ENCODE results near the gene DPP6. TPM values are rescaled to one million over a fixed set of nuclear protein-coding genes. Genes with fewer than 3 reads are reported as not detected.

DPP6 gene
- total and polyA plus RNA-seq, 4 experiments from 2014 or later, result not detected

GRCh38 chr7:154304740-154305700 is 252.8 kb downstream of the DPP6 start:
- H3K36me3 Mint-ChIP-seq, result no peaks in the 10 kb centered on the region
- H3K27ac ChIP-seq (ENCODE audit: low read depth, low read length), result no peak overlapping the region
- no peaks in the 10 kb centered on the region for H3K4me1 Mint-ChIP-seq
- peaks cover 0 to 3% (median 0%) of the 10 kb centered on the region in 8 donors for H3K9me3 Mint-ChIP-seq
- no peaks in the 10 kb centered on the region for H3K9me3 ChIP-seq (ENCODE audit: control insufficient read depth in 1 of 2, low read length in 2 of 2)
- no peaks in the 10 kb centered on the region for H3K4me1 ChIP-seq (ENCODE audit: insufficient read depth, low read length)
- ChIA-PET POLR2A (ENCODE audit: partially characterized antibody) (no interaction called here), CTCF (ENCODE audit: partially characterized antibody) (no interaction called here)
- H3K27ac Mint-ChIP-seq, result no peak overlapping the region
- H3K4me3 ChIP-seq (ENCODE audit: low read length in 2 of 2), result no peak overlapping the region
- H3K36me3 ChIP-seq (ENCODE audit: insufficient read depth, low read length), result no peaks in the 10 kb centered on the region
- H3K27me3 ChIP-seq (ENCODE audit: insufficient read depth, low read length), result no peaks in the 10 kb centered on the region
- no peak for DNase-seq
- no peak overlapping the region for H3K4me3 Mint-ChIP-seq
- H3K27me3 Mint-ChIP-seq, result peaks cover 0 to 2% of the 10 kb centered on the region in 2 donors
- intact Hi-C loops (cut with micrococcal nuclease), result no loop called here

GRCh38 chr7:154306036-154306435 is 253.8 kb downstream of the DPP6 start:
- H3K4me1 Mint-ChIP-seq, result no peaks in the 10 kb centered on the region
- DNase-seq, result no peak
- ChIA-PET POLR2A (ENCODE audit: partially characterized antibody) (no interaction called here), CTCF (ENCODE audit: partially characterized antibody) (no interaction called here)
- H3K4me3 Mint-ChIP-seq, result no peak overlapping the region
- no peaks in the 10 kb centered on the region for H3K4me1 ChIP-seq (ENCODE audit: insufficient read depth, low read length)
- intact Hi-C loops (cut with micrococcal nuclease), result no loop called here
- H3K9me3 Mint-ChIP-seq, result peaks cover 0 to 5% (median 0%) of the 10 kb centered on the region in 8 donors
- no peaks in the 10 kb centered on the region for H3K27me3 ChIP-seq (ENCODE audit: insufficient read depth, low read length)
- H3K4me3 ChIP-seq (ENCODE audit: low read length in 2 of 2), result no peak overlapping the region
- no peak overlapping the region for H3K27ac Mint-ChIP-seq
- H3K9me3 ChIP-seq (ENCODE audit: control insufficient read depth in 1 of 2, low read length in 2 of 2), result no peaks in the 10 kb centered on the region
- H3K36me3 Mint-ChIP-seq, result no peaks in the 10 kb centered on the region
- H3K27me3 Mint-ChIP-seq, result peaks cover 0 to 2% of the 10 kb centered on the region in 2 donors
- H3K36me3 ChIP-seq (ENCODE audit: insufficient read depth, low read length), result no peaks in the 10 kb centered on the region
- H3K27ac ChIP-seq (ENCODE audit: low read depth, low read length), result no peak overlapping the region

DNA sequence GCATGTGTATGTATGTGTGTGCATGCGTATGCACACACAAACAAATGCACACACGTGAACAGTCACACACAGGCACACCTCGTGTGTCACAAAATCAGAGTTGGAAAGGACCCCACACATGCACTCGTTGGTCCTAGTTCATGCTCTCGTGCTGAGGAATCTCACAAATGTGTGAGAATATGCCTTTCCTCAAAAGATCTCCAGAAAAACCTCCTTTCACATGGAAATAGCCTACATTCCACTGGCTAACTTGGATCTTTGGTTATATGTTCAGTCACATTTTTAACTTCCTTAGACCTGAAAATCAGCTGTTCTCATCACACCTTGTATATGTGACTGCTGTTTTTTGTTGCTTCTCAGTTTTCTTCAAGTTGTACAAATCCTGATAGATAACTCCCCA is 256.7 kb downstream of the DPP6 start:
- ChIA-PET CTCF (ENCODE audit: partially characterized antibody) (no interaction called here), POLR2A (ENCODE audit: partially characterized antibody) (no interaction called here)
- no peak overlapping the region for H3K27ac ChIP-seq (ENCODE audit: low read depth, low read length)
- Mint-ChIP-seq H3K9me3 (peaks cover 0 to 5% (median 0%) of the 10 kb centered on the region in 8 donors), H3K36me3 (no peaks in the 10 kb centered on the region), H3K4me3 (no peak overlapping the region), H3K27me3 (peaks cover 0 to 2% of the 10 kb centered on the region in 2 donors), H3K4me1 (no peaks in the 10 kb centered on the region), H3K27ac (no peak overlapping the region)
- H3K9me3 ChIP-seq (ENCODE audit: control insufficient read depth in 1 of 2, low read length in 2 of 2), result no peaks in the 10 kb centered on the region
- no peaks in the 10 kb centered on the region for H3K27me3 ChIP-seq (ENCODE audit: insufficient read depth, low read length)
- no peaks in the 10 kb centered on the region for H3K4me1 ChIP-seq (ENCODE audit: insufficient read depth, low read length)
- DNase-seq, result no peak
- no peaks in the 10 kb centered on the region for H3K36me3 ChIP-seq (ENCODE audit: insufficient read depth, low read length)
- intact Hi-C loops (cut with micrococcal nuclease), result no loop called here
- no peak overlapping the region for H3K4me3 ChIP-seq (ENCODE audit: low read length in 2 of 2)

DNA sequence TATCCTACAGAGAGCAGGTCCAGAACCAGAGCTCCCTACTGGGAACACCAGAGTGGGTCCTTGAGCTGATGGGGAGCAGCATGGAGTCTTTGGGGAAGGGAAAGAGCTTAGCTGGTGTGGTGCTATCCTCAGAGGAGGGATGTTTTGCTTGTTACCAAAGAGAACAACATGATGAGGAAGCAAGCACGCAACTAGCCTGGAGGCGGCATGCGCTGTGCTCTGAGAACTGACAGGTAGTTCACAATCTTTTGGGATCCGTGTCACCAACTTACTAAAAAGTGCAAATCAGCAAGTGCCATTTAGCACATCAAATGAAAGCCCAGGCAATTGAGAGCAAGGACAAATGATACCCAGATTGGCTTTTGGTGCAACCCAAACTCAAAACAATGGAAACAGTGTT is 257.9 kb downstream of the DPP6 start:
- H3K4me1 ChIP-seq (ENCODE audit: insufficient read depth, low read length), result no peaks in the 10 kb centered on the region

GRCh38 chr7:154324196-154324595 is 272.0 kb downstream of the DPP6 start:
- Histone ChIP-seq H3K9me3 (ENCODE audit: control insufficient read depth in 1 of 2, low read length in 2 of 2) (no peaks in the 10 kb centered on the region), H3K27me3 (ENCODE audit: insufficient read depth, low read length) (no peaks in the 10 kb centered on the region), H3K4me3 (ENCODE audit: low read length in 2 of 2) (no peak overlapping the region), H3K27ac (ENCODE audit: low read depth, low read length) (no peak overlapping the region), H3K36me3 (ENCODE audit: insufficient read depth, low read length) (no peaks in the 10 kb centered on the region), H3K4me1 (ENCODE audit: insufficient read depth, low read length) (no peaks in the 10 kb centered on the region)
- no peaks in the 10 kb centered on the region for H3K27me3 Mint-ChIP-seq
- H3K27ac Mint-ChIP-seq, result no peak overlapping the region
- H3K9me3 Mint-ChIP-seq, result peaks cover 0 to 5% (median under 1%) of the 10 kb centered on the region in 8 donors
- no peak overlapping the region for H3K4me3 Mint-ChIP-seq
- H3K4me1 Mint-ChIP-seq, result no peaks in the 10 kb centered on the region
- ChIA-PET POLR2A (ENCODE audit: partially characterized antibody) (no interaction called here), CTCF (ENCODE audit: partially characterized antibody) (no interaction called here)
- intact Hi-C loops (cut with micrococcal nuclease), result no loop called here
- no peaks in the 10 kb centered on the region for H3K36me3 Mint-ChIP-seq
- no peak for DNase-seq

More for the DNA sequence above, 257.9 kb downstream of the DPP6 start:
- Mint-ChIP-seq H3K9me3 (peaks cover 0 to 5% (median 0%) of the 10 kb centered on the region in 8 donors), H3K4me1 (no peaks in the 10 kb centered on the region), H3K27ac (no peak overlapping the region), H3K4me3 (no peak overlapping the region), H3K27me3 (peaks cover 0 to 2% of the 10 kb centered on the region in 2 donors), H3K36me3 (no peaks in the 10 kb centered on the region)
- ChIA-PET CTCF (ENCODE audit: partially characterized antibody) (no interaction called here), POLR2A (ENCODE audit: partially characterized antibody) (no interaction called here)
- Histone ChIP-seq H3K4me3 (ENCODE audit: low read length in 2 of 2) (no peak overlapping the region), H3K27me3 (ENCODE audit: insufficient read depth, low read length) (no peaks in the 10 kb centered on the region), H3K36me3 (ENCODE audit: insufficient read depth, low read length) (no peaks in the 10 kb centered on the region), H3K9me3 (ENCODE audit: control insufficient read depth in 1 of 2, low read length in 2 of 2) (no peaks in the 10 kb centered on the region), H3K27ac (ENCODE audit: low read depth, low read length) (no peak overlapping the region)
- intact Hi-C loops (cut with micrococcal nuclease), result no loop called here
- DNase-seq, result no peak

DNA sequence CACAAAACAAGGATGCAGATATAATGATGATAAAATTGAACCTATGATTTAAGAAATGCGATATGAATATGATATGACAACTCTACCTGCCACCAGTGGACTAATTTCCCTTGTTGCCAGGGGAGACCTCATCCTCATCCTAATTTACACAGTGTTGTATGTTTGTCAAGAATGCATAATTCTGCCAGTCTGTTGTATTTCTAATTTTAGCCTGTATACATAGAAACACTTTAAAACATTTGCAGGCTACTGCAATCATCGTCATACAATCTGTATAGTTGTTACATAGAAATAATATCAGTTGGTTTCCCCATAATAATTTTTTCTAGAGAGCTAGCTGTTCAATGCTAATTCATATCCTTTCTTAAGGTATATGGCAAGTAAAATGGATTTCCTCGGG is 274.2 kb downstream of the DPP6 start:
- Mint-ChIP-seq H3K36me3 (no peaks in the 10 kb centered on the region), H3K9me3 (peaks cover 0 to 11% (median 4%) of the 10 kb centered on the region in 8 donors), H3K4me1 (no peaks in the 10 kb centered on the region), H3K27ac (no peak overlapping the region), H3K27me3 (no peaks in the 10 kb centered on the region), H3K4me3 (no peak overlapping the region)
- CTCF ChIA-PET (ENCODE audit: partially characterized antibody), result no interaction called here
- H3K27ac ChIP-seq (ENCODE audit: low read depth, low read length), result no peak overlapping the region
- intact Hi-C loops (cut with micrococcal nuclease), result no loop called here
- no peaks in the 10 kb centered on the region for H3K27me3 ChIP-seq (ENCODE audit: insufficient read depth, low read length)
- H3K4me1 ChIP-seq (ENCODE audit: insufficient read depth, low read length), result no peaks in the 10 kb centered on the region
- no peaks in the 10 kb centered on the region for H3K9me3 ChIP-seq (ENCODE audit: control insufficient read depth in 1 of 2, low read length in 2 of 2)
- POLR2A ChIA-PET (ENCODE audit: partially characterized antibody), result no interaction called here
- H3K36me3 ChIP-seq (ENCODE audit: insufficient read depth, low read length), result no peaks in the 10 kb centered on the region
- H3K4me3 ChIP-seq (ENCODE audit: low read length in 2 of 2), result no peak overlapping the region
- no peak for DNase-seq

- Mint-ChIP-seq H3K27ac (no peak overlapping the region), H3K36me3 (no peaks in the 10 kb centered on the region), H3K4me1 (no peaks in the 10 kb centered on the region), H3K9me3 (peaks cover 0 to 13% (median 5%) of the 10 kb centered on the region in 8 donors), H3K27me3 (no peaks in the 10 kb centered on the region), H3K4me3 (no peak overlapping the region)
- Histone ChIP-seq H3K27me3 (ENCODE audit: insufficient read depth, low read length) (no peaks in the 10 kb centered on the region), H3K9me3 (ENCODE audit: control insufficient read depth in 1 of 2, low read length in 2 of 2) (no peaks in the 10 kb centered on the region), H3K36me3 (ENCODE audit: insufficient read depth, low read length) (no peaks in the 10 kb centered on the region), H3K4me1 (ENCODE audit: insufficient read depth, low read length) (no peaks in the 10 kb centered on the region), H3K4me3 (ENCODE audit: low read length in 2 of 2) (no peak overlapping the region), H3K27ac (ENCODE audit: low read depth, low read length) (no peak overlapping the region)
- ChIA-PET POLR2A (ENCODE audit: partially characterized antibody) (no interaction called here), CTCF (ENCODE audit: partially characterized antibody) (no interaction called here)
- no peak for DNase-seq
- intact Hi-C loops (cut with micrococcal nuclease), result no loop called here
These were observed 278.1 kb downstream of the DPP6 start for GRCh38 chr7:154330318-154330717.

Data from CD4-positive, alpha-beta memory T cell (primary cell).